Epidermal melanocyte (primary cell): Measurements from ENCODE around the gene ST8SIA1.
"Not testable (repeated sequence)": the region's sequence is repeated elsewhere in the genome, so short reads cannot be mapped to it uniquely, and the experiment has no call there.

Experiments used
- DNase-seq: peaks from one replicate; pipeline ENCODE4 v3.0.0; 2011; ENCODE audit warnings: low spot score; ENCODE audit not compliant: insufficient read length

Gene ST8SIA1

GRCh38 chr12:22334410-22335100 lies at the start of gene ST8SIA1:
Gene ST8SIA1, minus strand, starts transcription at chr12:22334707. Its CDS starts 475 bp downstream, at chr12:22334232.
- DNase-seq = no peak

GRCh38 chr12:22380031-22380430 lies 45.5 kb upstream of the ST8SIA1 start:
- DNase-seq = no peak

GRCh38 chr12:22377731-22378496 lies 43.4 kb upstream of the ST8SIA1 start:
- no peak for DNase-seq

GRCh38 chr12:22376596-22377150 lies 42.2 kb upstream of the ST8SIA1 start:
- not testable (repeated sequence) for DNase-seq

- DNase-seq = no peak
Observed at GRCh38 chr12:22374508-22374907, 40.0 kb upstream of the ST8SIA1 start.

GRCh38 chr12:22372277-22372837 lies 37.9 kb upstream of the ST8SIA1 start:
- no peak for DNase-seq

- DNase-seq = no peak
Observed at GRCh38 chr12:22366181-22366580, 31.7 kb upstream of the ST8SIA1 start.

- DNase-seq = no peak
Observed at GRCh38 chr12:22361785-22362184, 27.3 kb upstream of the ST8SIA1 start.

GRCh38 chr12:22360774-22361173 lies 26.3 kb upstream of the ST8SIA1 start:
- no peak for DNase-seq

- DNase-seq = no peak
Observed at GRCh38 chr12:22357531-22357930, 23.0 kb upstream of the ST8SIA1 start.

- DNase-seq = no peak
Observed at GRCh38 chr12:22356231-22356630, 21.7 kb upstream of the ST8SIA1 start.

- DNase-seq = no peak
Observed at GRCh38 chr12:22355011-22355580, 20.6 kb upstream of the ST8SIA1 start.

- DNase-seq = no peak
Observed at GRCh38 chr12:22353615-22354325, 19.3 kb upstream of the ST8SIA1 start.

- DNase-seq = no peak
Observed at GRCh38 chr12:22350886-22351285, 16.4 kb upstream of the ST8SIA1 start.

- DNase-seq = no peak
Observed at GRCh38 chr12:22348208-22348607, 13.7 kb upstream of the ST8SIA1 start.

- DNase-seq = no peak
Observed at GRCh38 chr12:22340143-22340542, 5.6 kb upstream of the ST8SIA1 start.

GRCh38 chr12:22339691-22340090 lies 5.2 kb upstream of the ST8SIA1 start:
- no peak for DNase-seq

GRCh38 chr12:22335794-22336166 lies 1.3 kb upstream of the ST8SIA1 start:
- DNase-seq = no peak

- DNase-seq = no peak
Observed at GRCh38 chr12:22333713-22334409, 646 bp downstream of the ST8SIA1 start.

- no peak for DNase-seq
Observed at GRCh38 chr12:22333186-22333712, 1.3 kb downstream of the ST8SIA1 start.
